Measurements from ENCODE around the gene PRKAG2.

DNA sequence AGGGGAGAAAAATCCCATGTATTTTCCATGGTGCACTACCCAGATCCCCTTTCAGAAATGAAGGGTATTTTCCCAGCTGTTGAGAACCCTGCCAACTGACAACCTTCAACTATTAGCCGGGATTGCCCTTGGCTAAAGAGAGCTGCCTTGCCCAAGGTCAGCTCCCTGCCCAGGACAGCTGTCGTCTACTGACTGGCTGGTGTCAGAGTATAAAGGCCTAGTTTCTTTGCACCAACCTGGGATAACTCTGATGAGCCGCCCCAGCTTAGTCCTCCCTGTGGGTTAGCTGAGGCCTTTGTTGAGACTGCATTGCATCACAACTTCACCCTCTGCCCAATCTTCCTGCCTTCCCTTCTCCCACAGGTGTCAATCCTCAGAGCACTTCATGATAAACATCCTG lies 210.0 kb downstream of the PRKAG2 start:
- TF ChIP-seq GATA3 (IDR thresholded peaks at IDR 0.05; ENCODE audit: low read depth, low read length) (no peak), GATA2 (IDR thresholded peaks at IDR 0.05; ENCODE audit: low read depth, low read length) (no peak)

All from SH-SY5Y (cell line).